OCI-LY7 (cell line): ENCODE measurements around the gene WDFY4. TPM values are rescaled to one million over a fixed set of nuclear protein-coding genes. Genes with fewer than 3 reads are reported as not detected.

Source experiments
- BruUV-seq: library from RNA; stranded (reverse); fragments of 400-500 nt; replicated peaks from 2 replicates; lab custom pipeline; 2021; lab: Mats Ljungman, UMichigan
- CTCF ChIA-PET: fragments of 300-600 bp; sonication (Branson Sonifier 250); formaldehyde crosslinking; loops from one replicate; lab custom pipeline; 2022; ENCODE audit warnings: antibody characterized with exemption; ENCODE audit not compliant: unreplicated experiment; lab: Charles Lee
- POLR2A ChIA-PET: fragments of 300-600 bp; sonication (Branson Sonifier 250); formaldehyde crosslinking; loops from one replicate; lab custom pipeline; 2022; ENCODE audit warnings: antibody characterized with exemption; lab: Charles Lee
- DNase-seq: peaks from one replicate; pipeline ENCODE4 v3.0.0-alpha.2; 2015; ENCODE audit warnings: low spot score
- H2AFZ ChIP-seq: fragments of 200-600 bp; sonication (generic), shearing (Covaris generic); 2 replicates; pipeline ENCODE4 v1.6.1; 2014; ENCODE audit warnings: mild to moderate bottlenecking, antibody characterized with exemption, low read length, moderate library complexity
- H3K27ac ChIP-seq: fragments of 200-600 bp; sonication (generic); 2 replicates; pipeline ENCODE4 v1.5.1; 2014; ENCODE audit warnings: mixed run types, low read depth, mild to moderate bottlenecking, moderate library complexity, low read length, inconsistent platforms; ENCODE audit not compliant: poor library complexity, severe bottlenecking
- H3K36me3 ChIP-seq: fragments of 200-600 bp; sonication (generic); 2 replicates; pipeline ENCODE4 v1.6.1; 2014; ENCODE audit warnings: mild to moderate bottlenecking, antibody characterized with exemption, low read length, moderate library complexity, mixed read lengths; ENCODE audit not compliant: insufficient read depth
- H3K4me1 ChIP-seq: fragments of 200-600 bp; sonication (generic); 2 replicates; pipeline ENCODE4 v1.5.1; 2014; ENCODE audit warnings: mild to moderate bottlenecking, low read length; ENCODE audit not compliant: insufficient read depth, poor library complexity, severe bottlenecking
- H3K4me2 ChIP-seq: fragments of 200-600 bp; sonication (generic); 2 replicates; pipeline ENCODE4 v1.6.1; 2014; ENCODE audit warnings: mild to moderate bottlenecking, low read length
- H3K4me3 ChIP-seq: fragments of 200-600 bp; sonication (generic); 2 replicates; pipeline ENCODE4 v1.5.1; 2014; ENCODE audit warnings: mild to moderate bottlenecking, low read depth, low read length; ENCODE audit not compliant: poor library complexity, severe bottlenecking
- H3K79me2 ChIP-seq: fragments of 200-600 bp; sonication (generic); 2 replicates; pipeline ENCODE4 v1.6.1; 2016; ENCODE audit warnings: low read depth, mild to moderate bottlenecking, low read length, moderate library complexity, mixed read lengths; ENCODE audit not compliant: insufficient read depth
- H3K9me2 ChIP-seq: fragments of 200-600 bp; sonication (generic); 2 replicates; pipeline ENCODE4 v1.6.1; 2016; ENCODE audit warnings: mild to moderate bottlenecking, low read length, mixed read lengths; ENCODE audit not compliant: insufficient read depth
- H3K9me3 ChIP-seq: fragments of 200-600 bp; sonication (generic); 2 replicates; pipeline ENCODE4 v1.6.1; 2014; ENCODE audit warnings: mild to moderate bottlenecking, mixed run types, low read length, mixed read lengths
- H4K20me1 ChIP-seq: fragments of 200-600 bp; sonication (generic); 2 replicates; pipeline ENCODE4 v1.6.1; 2014; ENCODE audit warnings: mild to moderate bottlenecking, antibody characterized with exemption, low read length, moderate library complexity, mixed read lengths; ENCODE audit not compliant: insufficient read depth
- EZH2phosphoT487 ChIP-seq: fragments of 200-600 bp; sonication (generic); IDR thresholded peaks from 2 replicates; pipeline ENCODE4 v1.6.1; 2018; ENCODE audit warnings: low read depth, borderline replicate concordance, mild to moderate bottlenecking, mixed run types, antibody characterized with exemption, low read length, moderate library complexity, mixed read lengths
- intact Hi-C: fragments of 100-400 bp; cut with micrococcal nuclease; formaldehyde crosslinking; loops from one replicate; pipeline ENCODE4 v1.10.0; 2022; ENCODE audit not compliant: unreplicated experiment
- total RNA-seq, 2 experiments: library from RNA; depleted of rRNA in 1 of 2; stranded (reverse); fragments of >200 nt in 1 of 2; shearing (Covaris generic) in 1 of 2; gene quantifications; 2 replicates each; pipeline ENCODE4 v1.2.3, GENCODE V29; 2014 to 2022
- TF ChIP-seq, protein P1 (sequence below): fragments of 200-600 bp; sonication (generic); conservative IDR thresholded peaks from 2 replicates; pipeline ENCODE4 v1.5.1; 2014; ENCODE audit warnings: mild to moderate bottlenecking, antibody characterized with exemption, low read length, moderate library complexity, mixed read lengths

The WDFY4 gene
- total RNA-seq, 2 experiments from 2014 or later: 51.5 to 85.6 TPM

DNA sequence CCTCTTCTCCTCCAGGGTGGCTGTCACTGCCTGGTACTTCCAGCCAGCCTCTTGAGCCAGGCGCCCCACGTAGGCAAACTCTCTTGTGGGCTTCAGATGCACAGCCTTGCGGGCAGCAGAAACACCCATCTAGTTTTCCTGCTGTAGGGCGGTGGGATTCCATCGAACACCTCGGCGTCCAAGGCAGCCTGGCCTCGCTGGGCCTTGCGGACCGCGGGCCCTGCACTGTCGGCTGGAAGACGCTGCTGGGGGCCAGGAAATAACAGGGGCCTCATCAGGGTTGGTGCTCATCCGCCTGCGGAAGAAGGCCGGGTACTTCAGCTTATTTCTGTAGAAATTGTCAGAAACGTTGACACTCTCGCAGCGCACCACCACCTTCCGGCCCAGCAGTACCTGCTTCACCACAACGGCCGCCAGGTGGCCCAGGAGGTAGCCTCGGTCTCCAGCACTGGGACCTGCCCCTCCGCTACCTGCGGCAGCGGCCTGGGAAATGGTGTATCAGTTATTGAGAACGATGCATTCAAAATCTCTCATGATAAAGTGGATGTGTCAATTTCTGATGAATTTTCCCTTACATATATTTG lies 61.1 kb downstream of the WDFY4 start:
- H3K27ac ChIP-seq: no peak overlapping the region
- no peaks in the 10 kb centered on the region for H4K20me1 ChIP-seq
- BruUV-seq: no TSS peak
- H3K36me3 ChIP-seq: peaks cover 97% of the 10 kb centered on the region
- H3K4me1 ChIP-seq: peaks cover 12% of the 10 kb centered on the region
- H3K4me3 ChIP-seq: no peak overlapping the region
- ChIA-PET CTCF (no interaction called here), POLR2A (interaction anchor here (1.0 to 1.2 kb wide), 2 partner anchors 13 to 14 kb away, joined by 3 read pairs; no protein-coding TSS in a partner anchor)
- no peak for DNase-seq
- no peak overlapping the region for H3K4me2 ChIP-seq
- H2AFZ ChIP-seq: no peak overlapping the region
- TF ChIP-seq EZH2phosphoT487: no peak
- TF ChIP-seq, protein P1, sequence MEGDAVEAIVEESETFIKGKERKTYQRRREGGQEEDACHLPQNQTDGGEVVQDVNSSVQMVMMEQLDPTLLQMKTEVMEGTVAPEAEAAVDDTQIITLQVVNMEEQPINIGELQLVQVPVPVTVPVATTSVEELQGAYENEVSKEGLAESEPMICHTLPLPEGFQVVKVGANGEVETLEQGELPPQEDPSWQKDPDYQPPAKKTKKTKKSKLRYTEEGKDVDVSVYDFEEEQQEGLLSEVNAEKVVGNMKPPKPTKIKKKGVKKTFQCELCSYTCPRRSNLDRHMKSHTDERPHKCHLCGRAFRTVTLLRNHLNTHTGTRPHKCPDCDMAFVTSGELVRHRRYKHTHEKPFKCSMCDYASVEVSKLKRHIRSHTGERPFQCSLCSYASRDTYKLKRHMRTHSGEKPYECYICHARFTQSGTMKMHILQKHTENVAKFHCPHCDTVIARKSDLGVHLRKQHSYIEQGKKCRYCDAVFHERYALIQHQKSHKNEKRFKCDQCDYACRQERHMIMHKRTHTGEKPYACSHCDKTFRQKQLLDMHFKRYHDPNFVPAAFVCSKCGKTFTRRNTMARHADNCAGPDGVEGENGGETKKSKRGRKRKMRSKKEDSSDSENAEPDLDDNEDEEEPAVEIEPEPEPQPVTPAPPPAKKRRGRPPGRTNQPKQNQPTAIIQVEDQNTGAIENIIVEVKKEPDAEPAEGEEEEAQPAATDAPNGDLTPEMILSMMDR: no peak
- no peaks in the 10 kb centered on the region for H3K9me2 ChIP-seq
- intact Hi-C loops: no loop called here
- peaks cover 8% of the 10 kb centered on the region; the same call in 1 of the 2 replicates for H3K9me3 ChIP-seq
- H3K79me2 ChIP-seq: peaks cover 14% of the 10 kb centered on the region; the same call in 1 of the 2 replicates

DNA sequence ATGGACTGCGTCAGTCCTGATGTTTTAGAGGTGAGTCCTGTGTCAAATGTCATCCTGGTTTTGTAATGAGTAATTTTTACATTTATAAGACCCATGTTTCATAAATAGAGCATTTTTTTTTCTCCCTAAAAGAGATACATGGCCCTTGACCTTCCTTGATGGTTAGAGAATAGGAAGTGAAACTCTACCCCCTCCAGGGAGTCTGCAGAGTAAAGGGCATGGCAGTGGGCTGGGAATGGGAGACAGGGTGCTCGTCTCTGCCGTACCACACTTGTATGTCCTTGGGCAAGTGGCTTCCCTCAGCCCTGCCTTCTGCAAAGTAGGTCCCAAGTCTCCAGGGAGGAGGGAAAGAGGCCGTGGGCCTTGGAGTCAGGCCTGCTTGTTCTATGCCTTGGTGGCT lies 63.9 kb downstream of the WDFY4 start:
- Histone ChIP-seq H3K4me1 (peaks cover 12% of the 10 kb centered on the region), H3K9me3 (peaks cover 8% of the 10 kb centered on the region; the same call in 1 of the 2 replicates), H3K79me2 (peaks cover 14% of the 10 kb centered on the region; the same call in 1 of the 2 replicates), H4K20me1 (no peaks in the 10 kb centered on the region), H2AFZ (no peak overlapping the region), H3K9me2 (no peaks in the 10 kb centered on the region), H3K4me2 (no peak overlapping the region), H3K4me3 (no peak overlapping the region), H3K27ac (no peak overlapping the region), H3K36me3 (peaks cover 89% of the 10 kb centered on the region)
- ChIA-PET CTCF (no interaction called here), POLR2A (no interaction called here)
- no peak for DNase-seq
- TF ChIP-seq, protein P1: no peak
- TF ChIP-seq EZH2phosphoT487: no peak
- BruUV-seq: no TSS peak
- intact Hi-C loops: no loop called here

DNA sequence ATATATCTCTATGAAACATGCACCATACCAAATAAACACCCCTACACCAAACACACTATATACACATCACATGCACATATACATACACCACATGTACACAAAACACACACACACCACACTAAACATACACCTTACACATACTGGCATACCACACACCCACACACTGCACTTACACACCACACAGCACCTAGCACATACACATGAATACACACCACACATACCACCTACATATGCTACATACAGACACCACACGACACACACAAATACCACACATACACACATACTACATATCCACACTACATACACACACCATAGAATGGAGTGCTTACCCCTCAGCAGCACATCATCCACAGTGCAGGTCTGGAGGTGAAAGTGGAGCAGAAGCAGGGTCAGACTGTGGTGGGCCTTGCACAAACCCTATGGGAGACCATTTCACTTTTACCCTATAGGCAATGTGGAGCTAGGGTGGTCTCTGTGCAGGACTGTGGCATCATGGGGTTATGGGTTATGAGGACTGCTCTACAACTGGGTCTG lies 64.6 kb downstream of the WDFY4 start:
- Histone ChIP-seq H3K36me3 (peaks cover 89% of the 10 kb centered on the region), H2AFZ (no peak overlapping the region), H3K9me3 (peaks cover 8% of the 10 kb centered on the region; the same call in 1 of the 2 replicates), H3K9me2 (no peaks in the 10 kb centered on the region), H3K4me1 (peaks cover 12% of the 10 kb centered on the region), H4K20me1 (no peaks in the 10 kb centered on the region), H3K4me2 (no peak overlapping the region), H3K79me2 (peaks cover 19% of the 10 kb centered on the region; the same call in 1 of the 2 replicates), H3K27ac (no peak overlapping the region), H3K4me3 (no peak overlapping the region)
- no TSS peak for BruUV-seq
- intact Hi-C loops: no loop called here
- CTCF ChIA-PET: no interaction called here
- POLR2A ChIA-PET: no interaction called here
- TF ChIP-seq EZH2phosphoT487: no peak
- TF ChIP-seq, protein P1: no peak
- DNase-seq: no peak
